AG10803 (cell line): Measurements from ENCODE around the gene POP7.

Source experiments
- DNase-seq: peaks from one replicate; pipeline ENCODE4 v3.0.0; 2010; ENCODE audit warnings: low read depth
- H3K4me3 ChIP-seq: 2 replicates; pipeline ENCODE4 v1.5.1; 2011; ENCODE audit warnings: mild to moderate bottlenecking, low read length, control low read depth
- TF ChIP-seq, protein P1 (sequence below): conservative IDR thresholded peaks from 2 replicates; pipeline ENCODE4 v1.5.1; 2011; ENCODE audit warnings: mild to moderate bottlenecking, low read length, control low read depth, inconsistent platforms

Gene POP7

DNA sequence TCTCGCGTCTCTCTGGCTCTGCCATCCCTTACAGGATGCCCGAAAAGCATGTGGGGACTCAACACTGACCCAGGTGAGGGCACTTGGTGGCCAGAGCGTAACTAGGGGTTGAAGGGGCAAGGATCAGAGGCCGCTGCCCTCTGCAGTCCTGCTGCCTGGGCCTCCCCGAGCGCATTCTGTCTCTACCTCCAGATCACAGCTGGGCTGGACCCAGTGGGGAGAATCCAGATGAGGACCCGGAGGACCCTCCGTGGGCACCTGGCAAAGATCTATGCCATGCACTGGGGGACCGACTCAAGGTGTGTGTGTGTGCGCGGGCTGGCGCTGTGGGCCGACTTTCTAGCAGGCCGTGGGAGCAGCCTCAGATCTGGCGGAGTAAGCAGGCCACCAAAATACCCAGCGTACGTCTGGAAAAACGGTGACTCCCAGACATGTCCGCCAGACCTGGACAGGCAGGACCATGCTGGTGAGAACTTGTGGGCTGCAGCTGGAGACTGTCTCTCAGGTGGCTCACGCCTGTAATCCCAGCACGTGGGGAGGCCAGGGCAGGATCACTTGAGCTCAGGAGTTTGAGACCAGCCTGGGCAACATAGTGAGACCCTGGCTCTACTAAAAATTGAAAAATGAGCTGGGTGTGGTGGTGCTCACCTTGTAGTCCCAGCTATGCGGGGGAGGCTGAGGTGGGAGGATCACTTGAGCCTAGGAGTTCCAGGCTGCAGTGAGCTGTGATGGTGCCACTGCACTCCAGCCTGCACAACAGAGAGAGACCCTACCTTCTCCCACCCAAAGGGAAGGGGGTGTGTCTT is 29.2 kb upstream of the POP7 start:
- peak overlapping the region; percentile 92 for H3K4me3 ChIP-seq
- no peak for DNase-seq
- TF ChIP-seq, protein P1, sequence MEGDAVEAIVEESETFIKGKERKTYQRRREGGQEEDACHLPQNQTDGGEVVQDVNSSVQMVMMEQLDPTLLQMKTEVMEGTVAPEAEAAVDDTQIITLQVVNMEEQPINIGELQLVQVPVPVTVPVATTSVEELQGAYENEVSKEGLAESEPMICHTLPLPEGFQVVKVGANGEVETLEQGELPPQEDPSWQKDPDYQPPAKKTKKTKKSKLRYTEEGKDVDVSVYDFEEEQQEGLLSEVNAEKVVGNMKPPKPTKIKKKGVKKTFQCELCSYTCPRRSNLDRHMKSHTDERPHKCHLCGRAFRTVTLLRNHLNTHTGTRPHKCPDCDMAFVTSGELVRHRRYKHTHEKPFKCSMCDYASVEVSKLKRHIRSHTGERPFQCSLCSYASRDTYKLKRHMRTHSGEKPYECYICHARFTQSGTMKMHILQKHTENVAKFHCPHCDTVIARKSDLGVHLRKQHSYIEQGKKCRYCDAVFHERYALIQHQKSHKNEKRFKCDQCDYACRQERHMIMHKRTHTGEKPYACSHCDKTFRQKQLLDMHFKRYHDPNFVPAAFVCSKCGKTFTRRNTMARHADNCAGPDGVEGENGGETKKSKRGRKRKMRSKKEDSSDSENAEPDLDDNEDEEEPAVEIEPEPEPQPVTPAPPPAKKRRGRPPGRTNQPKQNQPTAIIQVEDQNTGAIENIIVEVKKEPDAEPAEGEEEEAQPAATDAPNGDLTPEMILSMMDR = no peak

DNA sequence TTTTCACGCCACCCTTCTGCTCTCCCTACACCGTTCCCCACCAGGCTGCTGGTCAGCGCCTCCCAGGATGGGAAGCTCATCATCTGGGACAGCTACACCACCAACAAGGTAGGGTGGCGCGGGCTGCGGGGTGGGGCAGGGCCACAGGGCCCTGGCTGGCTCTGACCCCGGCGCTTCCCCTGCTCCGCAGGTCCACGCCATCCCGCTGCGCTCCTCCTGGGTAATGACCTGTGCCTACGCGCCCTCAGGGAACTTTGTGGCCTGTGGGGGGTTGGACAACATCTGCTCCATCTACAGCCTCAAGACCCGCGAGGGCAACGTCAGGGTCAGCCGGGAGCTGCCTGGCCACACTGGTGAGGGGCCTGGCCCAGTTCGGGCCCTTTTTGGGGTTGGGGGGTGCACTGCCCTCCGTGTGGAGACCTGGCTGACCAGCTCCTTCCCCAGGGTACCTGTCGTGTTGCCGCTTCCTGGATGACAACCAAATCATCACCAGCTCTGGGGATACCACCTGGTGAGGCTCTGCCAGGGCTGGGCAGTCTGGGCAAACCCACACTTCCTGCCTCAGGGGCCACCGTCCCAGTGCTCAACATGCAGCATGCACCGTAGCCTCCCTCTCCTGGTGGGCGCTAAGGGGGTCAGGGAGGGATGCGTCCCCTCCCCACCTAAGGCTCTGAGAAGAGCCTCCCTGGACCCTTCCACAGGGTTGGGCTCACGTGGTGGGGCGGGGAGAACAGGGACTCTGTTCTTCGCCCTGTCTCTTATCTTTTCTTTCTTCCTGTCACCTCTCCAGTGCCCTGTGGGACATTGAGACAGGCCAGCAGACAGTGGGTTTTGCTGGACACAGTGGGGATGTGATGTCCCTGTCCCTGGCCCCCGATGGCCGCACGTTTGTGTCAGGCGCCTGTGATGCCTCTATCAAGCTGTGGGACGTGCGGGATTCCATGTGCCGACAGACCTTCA is 28.3 kb upstream of the POP7 start:
- no peak overlapping the region for H3K4me3 ChIP-seq
- DNase-seq = no peak
- TF ChIP-seq, protein P1 = no peak

DNA sequence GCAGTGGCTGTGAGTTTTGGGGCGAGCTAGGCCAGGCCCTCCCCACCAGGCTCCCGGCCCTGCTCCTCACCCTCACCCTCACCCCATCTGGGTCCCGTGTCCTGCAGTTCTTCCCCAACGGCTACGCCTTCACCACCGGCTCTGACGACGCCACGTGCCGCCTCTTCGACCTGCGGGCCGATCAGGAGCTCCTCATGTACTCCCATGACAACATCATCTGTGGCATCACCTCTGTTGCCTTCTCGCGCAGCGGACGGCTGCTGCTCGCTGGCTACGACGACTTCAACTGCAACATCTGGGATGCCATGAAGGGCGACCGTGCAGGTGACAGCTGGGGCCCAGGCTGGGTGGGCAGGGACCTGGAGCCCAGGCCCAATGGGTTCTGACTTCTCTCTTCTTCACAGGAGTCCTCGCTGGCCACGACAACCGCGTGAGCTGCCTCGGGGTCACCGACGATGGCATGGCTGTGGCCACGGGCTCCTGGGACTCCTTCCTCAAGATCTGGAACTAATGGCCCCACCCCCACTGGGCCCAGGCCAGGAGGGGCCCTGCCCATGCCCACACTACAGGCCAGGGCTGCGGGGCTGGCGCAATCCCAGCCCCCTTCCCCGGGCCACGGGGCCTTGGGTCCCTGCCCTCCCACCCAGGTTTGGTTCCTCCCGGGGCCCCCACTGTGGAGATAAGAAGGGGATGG is 27.5 kb upstream of the POP7 start:
- TF ChIP-seq, protein P1 = no peak

DNA sequence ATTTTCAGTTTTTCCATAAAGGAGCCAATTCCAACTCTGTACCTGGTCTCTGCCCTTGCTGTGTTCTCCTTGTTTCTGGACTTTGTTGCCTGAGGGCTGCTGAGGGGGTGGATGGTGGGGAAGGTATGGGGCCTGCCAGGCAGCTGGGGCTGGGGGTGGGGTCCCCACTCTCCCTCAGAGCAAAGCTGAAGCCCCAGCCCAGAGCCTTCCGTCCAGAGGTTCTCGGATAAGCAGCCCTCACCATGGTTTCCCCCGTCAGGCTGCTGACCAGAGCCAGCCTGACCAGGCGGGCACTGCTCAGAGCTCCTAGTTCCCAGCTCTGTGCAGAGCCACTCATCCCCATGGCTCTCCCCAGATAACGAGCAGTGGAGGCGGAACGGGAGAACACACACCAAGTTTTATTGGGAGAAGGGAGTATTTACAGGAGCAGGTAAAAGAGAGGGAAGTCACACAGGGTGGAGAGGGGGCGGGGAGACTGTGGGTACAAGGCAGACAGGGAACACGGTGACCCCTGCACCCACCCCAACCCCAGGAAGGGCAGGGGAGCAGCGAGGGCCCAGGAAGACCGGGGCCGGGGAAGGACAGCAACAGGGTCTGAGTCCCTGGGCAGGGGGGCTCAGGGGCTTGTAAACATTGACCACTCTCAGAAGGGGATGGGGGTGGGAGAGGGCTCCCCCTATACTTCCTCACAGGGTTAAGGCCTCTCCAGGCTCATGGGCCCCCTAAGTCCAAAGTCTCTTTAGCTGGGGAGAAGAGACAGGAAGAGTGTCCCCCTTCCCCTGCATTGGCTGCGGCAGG is 26.6 kb upstream of the POP7 start:
- no peak for DNase-seq
- no peak overlapping the region for H3K4me3 ChIP-seq
- TF ChIP-seq, protein P1 = no peak

More for the DNA sequence above, 27.5 kb upstream of the POP7 start:
- H3K4me3 ChIP-seq = no peak overlapping the region
- DNase-seq = no peak

DNA sequence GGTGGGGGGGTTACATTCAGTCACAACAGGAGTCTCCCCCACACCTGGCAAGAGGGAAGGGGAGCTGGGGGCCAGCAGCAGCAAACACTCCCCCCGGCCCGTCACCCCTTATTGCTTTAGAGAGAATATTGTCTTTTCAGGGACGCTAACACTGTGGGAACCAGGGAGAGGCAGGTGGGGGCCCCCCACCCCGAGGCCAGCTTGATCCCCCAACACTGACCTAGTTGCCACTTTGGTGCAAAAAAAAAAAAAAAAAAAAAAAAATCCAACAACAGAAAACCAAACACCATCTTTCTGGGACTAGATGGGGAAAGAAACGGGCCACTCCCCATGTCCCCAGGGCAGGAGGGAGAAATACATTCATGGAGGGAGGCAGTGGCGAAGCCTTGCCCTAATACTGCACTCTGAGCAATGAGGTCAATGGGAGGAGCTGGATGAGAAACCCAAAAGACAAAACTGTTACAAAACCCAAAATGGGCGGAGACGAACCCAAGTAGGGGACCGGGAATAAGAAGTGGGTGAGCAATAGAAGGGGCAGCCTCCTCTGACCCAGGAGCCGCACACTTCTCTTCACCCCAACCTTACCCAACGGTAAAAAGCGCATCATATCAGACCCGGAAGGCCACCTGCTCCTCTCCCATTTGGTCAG is 25.9 kb upstream of the POP7 start:
- TF ChIP-seq, protein P1 = no peak
- DNase-seq = peak; percentile 38
- H3K4me3 ChIP-seq = no peak overlapping the region
